Measurements from ENCODE around the gene LRP5.
"Not testable (repeated sequence)": the region's sequence is repeated elsewhere in the genome, so short reads cannot be mapped to it uniquely, and the experiment has no call there.

Gene LRP5

DNA sequence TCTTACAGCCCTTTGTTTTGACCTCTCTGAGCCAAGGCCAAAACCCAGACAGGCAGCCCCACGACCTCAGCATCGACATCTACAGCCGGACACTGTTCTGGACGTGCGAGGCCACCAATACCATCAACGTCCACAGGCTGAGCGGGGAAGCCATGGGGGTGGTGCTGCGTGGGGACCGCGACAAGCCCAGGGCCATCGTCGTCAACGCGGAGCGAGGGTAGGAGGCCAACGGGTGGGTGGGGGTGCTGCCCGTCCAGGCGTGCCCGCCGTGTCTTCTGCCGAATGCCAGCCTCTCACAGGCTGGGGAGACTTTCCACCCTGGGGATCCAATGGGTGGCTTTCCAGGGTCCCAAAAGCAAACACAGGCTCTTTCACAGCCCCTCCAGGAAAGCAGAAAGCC is 111.1 kb downstream of the LRP5 start:
- no peak for DNase-seq (ENCODE audit: low read depth in 2 of 2)

- no peak for DNase-seq (ENCODE audit: low read depth in 2 of 2)
Observed at GRCh38 chr11:68424101-68424632, 111.8 kb downstream of the LRP5 start.

DNA sequence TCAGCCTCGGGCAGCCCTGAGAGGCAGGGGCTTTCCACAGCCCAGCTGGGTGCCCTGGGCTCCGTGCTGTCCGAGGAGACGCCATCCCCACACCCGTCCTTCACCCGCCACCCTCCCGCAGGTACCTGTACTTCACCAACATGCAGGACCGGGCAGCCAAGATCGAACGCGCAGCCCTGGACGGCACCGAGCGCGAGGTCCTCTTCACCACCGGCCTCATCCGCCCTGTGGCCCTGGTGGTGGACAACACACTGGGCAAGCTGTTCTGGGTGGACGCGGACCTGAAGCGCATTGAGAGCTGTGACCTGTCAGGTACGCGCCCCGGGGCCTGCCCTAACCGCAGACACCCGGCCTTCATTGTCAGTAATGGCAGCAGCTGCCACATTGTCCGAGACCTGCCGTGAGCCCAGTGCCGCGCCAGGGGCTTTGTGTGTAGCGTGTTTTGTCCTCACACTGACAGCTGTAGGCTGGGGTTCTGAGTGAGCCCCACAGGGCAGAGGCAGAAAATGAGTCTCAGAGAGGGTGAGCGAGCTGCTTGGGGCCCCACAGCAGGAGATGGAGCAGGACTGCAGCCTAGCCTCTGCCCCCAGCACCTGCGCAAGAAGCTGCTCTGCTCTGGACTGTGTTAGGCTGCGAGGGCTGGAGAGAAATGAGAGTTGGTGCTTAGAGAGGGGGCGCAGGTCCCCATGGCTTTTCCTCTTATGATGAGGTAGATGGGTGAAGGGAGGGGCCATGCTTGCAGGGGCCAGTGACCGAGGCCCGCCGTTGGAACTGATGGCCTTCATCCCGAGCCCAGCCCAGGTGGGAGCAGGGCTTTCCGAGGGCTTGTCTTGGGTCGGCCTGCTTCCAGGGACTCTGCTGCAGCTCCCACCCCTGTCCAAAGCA is 112.8 kb downstream of the LRP5 start:
- DNase-seq (ENCODE audit: low read depth in 2 of 2), result no peak

DNA sequence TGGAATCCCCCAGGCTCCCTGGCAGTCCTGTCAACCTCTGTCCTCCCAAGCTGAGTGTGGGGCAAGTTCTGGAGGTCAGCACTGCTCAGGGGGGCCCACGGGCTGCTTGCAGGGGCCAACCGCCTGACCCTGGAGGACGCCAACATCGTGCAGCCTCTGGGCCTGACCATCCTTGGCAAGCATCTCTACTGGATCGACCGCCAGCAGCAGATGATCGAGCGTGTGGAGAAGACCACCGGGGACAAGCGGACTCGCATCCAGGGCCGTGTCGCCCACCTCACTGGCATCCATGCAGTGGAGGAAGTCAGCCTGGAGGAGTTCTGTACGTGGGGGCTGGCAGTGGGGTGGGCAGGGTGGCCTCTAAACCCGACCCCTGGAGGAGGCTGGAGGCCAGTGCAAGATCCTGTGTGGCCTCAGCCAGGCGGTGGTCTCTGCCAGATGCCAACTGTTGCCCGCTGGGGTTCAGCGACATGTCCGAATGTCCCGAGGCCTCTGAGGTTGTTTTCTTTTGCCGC is 113.5 kb downstream of the LRP5 start:
- DNase-seq (ENCODE audit: low read depth in 2 of 2), result no peak

DNA sequence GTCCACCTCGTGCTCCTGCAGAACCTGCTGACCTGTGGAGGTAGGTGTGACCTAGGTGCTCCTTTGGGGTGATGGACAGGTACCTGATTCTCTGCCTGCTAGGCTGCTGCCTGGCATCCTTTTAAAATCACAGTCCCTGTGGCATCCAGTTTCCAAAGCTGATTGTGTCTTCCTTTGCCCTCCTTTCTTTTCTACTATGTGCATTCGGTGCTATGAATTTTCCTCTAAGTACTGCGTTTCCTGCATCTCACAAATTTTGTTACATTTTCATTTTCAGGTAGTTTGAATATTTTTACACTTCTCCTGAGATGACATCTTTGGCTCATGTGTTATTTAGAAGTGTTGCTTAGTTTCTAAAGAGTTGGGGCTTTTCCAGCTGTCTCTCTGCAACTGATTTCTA is 117.3 kb downstream of the LRP5 start:
- no peak for DNase-seq (ENCODE audit: low read depth in 2 of 2)

- DNase-seq (ENCODE audit: low read depth in 2 of 2), result no peak
Observed at GRCh38 chr11:68430384-68430783, 118.0 kb downstream of the LRP5 start.

DNA sequence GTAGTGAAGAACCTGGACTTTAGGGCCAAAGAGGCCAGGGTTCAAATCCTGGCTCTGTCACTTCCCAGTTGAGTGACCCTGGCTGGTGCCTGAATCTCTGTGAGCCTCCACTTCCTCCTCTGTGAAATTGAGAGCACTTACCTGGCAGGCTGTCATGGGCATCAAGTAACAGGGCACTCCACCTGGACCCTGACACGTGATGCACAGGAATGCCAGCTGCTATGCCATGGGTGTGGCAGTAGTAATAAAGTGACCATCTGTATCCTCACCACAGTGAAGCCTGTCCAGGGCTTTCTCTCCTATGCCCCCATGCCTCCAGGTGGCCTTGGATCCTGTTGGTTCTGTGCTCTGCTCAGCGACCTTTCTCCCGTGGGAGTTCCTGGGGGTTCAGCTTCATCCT is 118.4 kb downstream of the LRP5 start:
- no peak for DNase-seq (ENCODE audit: low read depth in 2 of 2)

GRCh38 chr11:68431984-68432645 is 119.7 kb downstream of the LRP5 start:
- DNase-seq (ENCODE audit: low read depth in 2 of 2), result no peak

DNA sequence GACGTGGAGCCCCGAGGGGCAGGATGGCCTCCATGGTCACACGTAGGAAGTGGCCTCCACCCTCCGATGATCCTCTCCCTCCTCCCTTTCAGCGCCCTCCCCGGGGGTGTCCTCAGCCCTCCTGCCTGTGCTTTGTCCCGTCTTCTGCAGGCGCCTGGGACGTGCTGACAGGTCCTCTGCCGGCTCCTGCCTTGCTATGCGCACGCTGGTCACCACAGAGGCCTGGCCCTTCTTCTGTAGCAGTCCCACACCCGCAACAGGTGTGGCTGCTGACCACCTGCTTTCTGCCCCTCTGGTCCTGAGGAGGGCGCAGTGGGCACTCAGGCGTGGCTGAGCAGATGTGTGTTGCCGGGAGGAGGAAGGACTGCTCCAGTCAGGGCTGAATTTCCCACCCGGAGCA is 120.5 kb downstream of the LRP5 start:
- no peak for DNase-seq (ENCODE audit: low read depth in 2 of 2)

GRCh38 chr11:68433541-68433940 is 121.2 kb downstream of the LRP5 start:
- no peak for DNase-seq (ENCODE audit: low read depth in 2 of 2)

DNA sequence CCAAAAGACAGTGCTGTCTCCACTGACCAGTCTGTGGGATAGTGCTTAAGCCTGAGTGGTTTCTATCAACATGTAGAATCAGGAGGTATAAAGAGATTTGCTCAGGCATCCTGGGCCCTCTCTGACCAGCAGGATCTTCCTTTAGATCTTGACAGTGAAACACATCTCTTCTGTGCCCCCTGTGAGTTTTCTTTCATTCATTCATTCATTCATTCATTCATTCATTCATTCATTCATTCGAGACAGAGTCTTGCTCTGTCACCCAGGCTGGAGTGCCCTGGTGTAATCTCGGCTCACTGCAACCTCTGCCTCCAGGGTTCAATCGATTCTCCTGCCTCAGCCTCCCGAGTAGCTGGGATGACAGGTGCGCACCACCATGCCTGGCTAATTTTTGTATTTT is 121.8 kb downstream of the LRP5 start:
- DNase-seq (ENCODE audit: low read depth in 2 of 2), result not testable (repeated sequence)

DNA sequence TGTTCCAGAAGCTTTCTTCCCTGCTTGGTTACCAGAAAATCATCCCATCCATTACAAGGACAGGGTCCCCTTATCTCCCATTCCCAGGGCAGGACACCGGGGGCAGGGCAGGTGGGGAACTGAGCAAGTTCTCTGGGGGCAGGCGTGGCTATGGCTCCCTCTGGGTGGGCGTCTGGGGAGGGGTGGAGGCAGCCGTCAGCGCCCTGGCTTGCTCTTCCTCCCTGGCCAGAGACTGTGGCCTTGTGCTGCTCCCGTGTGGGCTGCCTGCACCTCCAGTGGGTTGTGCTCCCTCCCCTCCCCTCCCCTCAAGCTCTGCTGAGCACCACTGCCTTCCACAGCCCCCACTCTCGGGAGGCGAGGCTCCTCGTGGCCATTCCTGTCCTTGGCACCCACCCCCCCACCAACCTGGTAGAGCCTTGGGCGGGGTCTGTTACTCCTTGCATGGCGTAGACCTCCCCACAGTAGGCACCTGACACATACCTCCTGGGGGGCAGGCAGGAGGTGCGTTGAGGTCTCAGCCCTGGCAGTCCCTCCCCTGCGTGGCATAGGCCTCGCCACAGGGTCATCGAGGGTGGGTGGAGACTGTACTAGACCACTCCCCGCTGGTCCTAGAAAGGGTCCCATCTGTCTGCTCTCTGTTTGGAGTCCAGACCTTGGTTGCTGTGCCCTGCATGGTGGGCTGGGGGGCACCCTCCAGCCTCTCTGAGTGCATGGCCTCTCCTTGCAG is 123.9 kb downstream of the LRP5 start:
- no peak for DNase-seq (ENCODE audit: low read depth in 2 of 2)

- no peak for DNase-seq (ENCODE audit: low read depth in 2 of 2)
Observed at GRCh38 chr11:68436985-68437926, 124.9 kb downstream of the LRP5 start.

GRCh38 chr11:68437927-68438657 is 125.7 kb downstream of the LRP5 start:
- no peak for DNase-seq (ENCODE audit: low read depth in 2 of 2)

DNA sequence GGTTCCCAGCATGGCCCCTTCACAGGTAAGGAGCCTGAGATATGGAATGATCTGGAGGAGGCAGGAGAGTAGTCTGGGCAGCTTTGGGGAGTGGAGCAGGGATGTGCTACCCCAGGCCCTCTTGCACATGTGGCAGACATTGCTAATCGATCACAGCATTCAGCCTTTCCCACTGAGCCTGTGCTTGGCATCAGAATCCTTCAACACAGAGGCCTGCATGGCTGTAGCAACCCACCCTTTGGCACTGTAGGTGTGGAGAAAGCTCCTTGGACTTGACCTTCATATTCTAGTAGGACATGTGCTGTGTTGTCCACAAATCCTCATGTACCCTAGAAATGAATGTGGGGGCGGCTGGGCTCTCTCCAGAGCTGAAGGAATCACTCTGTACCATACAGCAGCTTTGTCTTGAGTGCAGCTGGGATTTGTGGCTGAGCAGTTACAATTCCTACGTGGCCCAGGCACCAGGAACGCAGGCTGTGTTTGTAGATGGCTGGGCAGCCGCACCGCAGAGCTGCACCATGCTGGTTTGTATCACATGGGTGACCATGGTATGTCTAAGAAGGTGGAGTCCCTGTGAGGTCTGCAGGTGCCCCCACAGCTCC is 126.4 kb downstream of the LRP5 start:
- DNase-seq (ENCODE audit: low read depth in 2 of 2), result no peak

GRCh38 chr11:68439355-68440065 is 127.1 kb downstream of the LRP5 start:
- DNase-seq (ENCODE audit: low read depth in 2 of 2), result no peak

DNA sequence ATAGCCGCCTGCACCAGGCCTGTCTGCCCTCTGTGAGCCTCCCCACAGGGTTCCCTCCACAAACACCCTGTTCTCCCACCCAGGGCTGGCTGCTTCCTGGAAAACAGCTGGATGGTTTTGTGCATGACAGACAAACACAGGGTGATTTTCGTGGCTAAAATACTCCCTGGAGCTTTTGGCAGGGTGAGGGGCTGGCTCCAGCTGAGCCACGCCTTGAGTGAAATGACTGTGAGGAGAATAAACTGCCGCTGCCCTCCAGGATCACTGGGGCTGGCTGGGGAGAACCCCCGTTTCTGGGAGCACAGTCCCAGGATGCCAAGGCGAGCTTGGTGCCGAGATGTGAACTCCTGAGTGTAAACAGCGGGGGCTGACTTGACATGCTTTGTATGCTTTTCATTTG is 127.8 kb downstream of the LRP5 start:
- DNase-seq (ENCODE audit: low read depth in 2 of 2), result no peak

- no peak for DNase-seq (ENCODE audit: low read depth in 2 of 2)
Observed at GRCh38 chr11:68441466-68442230, 129.3 kb downstream of the LRP5 start.

Data from stimulated activated CD8-positive, alpha-beta memory T cell treated with anti-CD3 and anti-CD28 coated beads, Interleukin-2, amount 100 ng/mL, for 48 hours (primary cell).